PC-9 (cell line): ENCODE measurements around the gene FAM117A. TPM values are rescaled to one million over a fixed set of nuclear protein-coding genes. Genes with fewer than 3 reads are reported as not detected.
"Not testable (repeated sequence)": the region's sequence is repeated elsewhere in the genome, so short reads cannot be mapped to it uniquely, and the experiment has no call there.

ENCODE experiments used
- BruUV-seq: library from RNA; stranded (reverse); fragments of 400-500 nt; replicated peaks from 2 replicates; lab custom pipeline; 2021; lab: Mats Ljungman, UMichigan
- CTCF ChIA-PET: fragments of 300-600 bp; sonication (Branson Sonifier 250); formaldehyde crosslinking; loops from one replicate; lab custom pipeline; 2022; ENCODE audit warnings: antibody characterized with exemption; lab: Charles Lee
- POLR2A ChIA-PET: fragments of 300-600 bp; sonication (Branson Sonifier 250); formaldehyde crosslinking; loops from one replicate; lab custom pipeline; 2022; ENCODE audit warnings: antibody characterized with exemption; ENCODE audit not compliant: unreplicated experiment; lab: Charles Lee
- DNase-seq, 2 experiments: peaks; one replicate each; pipeline versions ENCODE4 v3.0.0 to v3.0.0-alpha.2; 2015 to 2022; ENCODE audit warnings: mixed read lengths in 1 of 2
- H2AFZ ChIP-seq: fragments of 200-600 bp; sonication (generic); 2 replicates; pipeline ENCODE4 v1.8.1; 2017; ENCODE audit warnings: antibody characterized with exemption
- H3F3A ChIP-seq: fragments of 200-600 bp; sonication (generic); 2 replicates; pipeline ENCODE4 v1.8.1; 2017; ENCODE audit warnings: antibody characterized with exemption, mild to moderate bottlenecking, low read depth; ENCODE audit not compliant: insufficient read depth
- H3K27ac ChIP-seq: fragments of 200-600 bp; sonication (generic); 2 replicates; pipeline ENCODE4 v1.6.1; 2016; ENCODE audit warnings: mixed run types
- H3K27me3 ChIP-seq: fragments of 200-600 bp; sonication (generic); 2 replicates; pipeline ENCODE4 v1.6.1; 2016; ENCODE audit warnings: low read depth, mixed run types; ENCODE audit not compliant: insufficient read depth
- H3K36me3 ChIP-seq: fragments of 200-600 bp; sonication (generic); 2 replicates; pipeline ENCODE4 v1.6.1; 2016; ENCODE audit warnings: low read depth, mixed run types
- H3K4me1 ChIP-seq: fragments of 200-600 bp; sonication (generic); replicated peaks from 2 replicates; pipeline ENCODE4 v1.6.1; 2016; ENCODE audit warnings: mixed run types; ENCODE audit not compliant: insufficient read depth
- H3K4me2 ChIP-seq: fragments of 200-600 bp; sonication (generic); 2 replicates; pipeline ENCODE4 v1.6.1; 2017; ENCODE audit warnings: mixed run types
- H3K4me3 ChIP-seq: fragments of 200-600 bp; sonication (generic); 2 replicates; pipeline ENCODE4 v1.6.1; 2016; ENCODE audit warnings: mixed run types
- H3K79me2 ChIP-seq: fragments of 200-600 bp; sonication (generic); 2 replicates; pipeline ENCODE4 v1.6.1; 2017; ENCODE audit warnings: low read depth, mixed run types
- H3K9me2 ChIP-seq: fragments of 200-600 bp; sonication (generic); 2 replicates; pipeline ENCODE4 v1.8.1; 2017; ENCODE audit warnings: mild to moderate bottlenecking; ENCODE audit not compliant: insufficient read depth
- H3K9me3 ChIP-seq: fragments of 200-600 bp; sonication (generic); 2 replicates; pipeline ENCODE4 v1.8.1; 2016; ENCODE audit warnings: low read depth; ENCODE audit not compliant: insufficient read depth
- H4K20me1 ChIP-seq: fragments of 200-600 bp; sonication (generic); 2 replicates; pipeline ENCODE4 v1.8.1; 2017; ENCODE audit not compliant: insufficient read depth
- EZH2 ChIP-seq: fragments of 200-600 bp; sonication (generic); IDR thresholded peaks from 2 replicates; pipeline ENCODE4 v1.8.0; 2017; ENCODE audit warnings: antibody characterized with exemption, low read depth
- intact Hi-C: fragments of 100-400 bp; cut with micrococcal nuclease; formaldehyde crosslinking; loops from one replicate; pipeline ENCODE4 v1.10.0; 2022; ENCODE audit not compliant: unreplicated experiment
- total RNA-seq: library from RNA; stranded (reverse); gene quantifications from 2 replicates; pipeline ENCODE4 v1.2.3, GENCODE V29; 2021
- TF ChIP-seq, protein P1 (sequence below): fragments of 200-600 bp; sonication (generic); conservative IDR thresholded peaks from 2 replicates; pipeline ENCODE4 v1.6.1; 2017; ENCODE audit warnings: mixed run types, antibody characterized with exemption, mild to moderate bottlenecking, moderate library complexity

FAM117A gene
- total RNA-seq, 1 experiment from 2014 or later = 15.0 TPM

DNA sequence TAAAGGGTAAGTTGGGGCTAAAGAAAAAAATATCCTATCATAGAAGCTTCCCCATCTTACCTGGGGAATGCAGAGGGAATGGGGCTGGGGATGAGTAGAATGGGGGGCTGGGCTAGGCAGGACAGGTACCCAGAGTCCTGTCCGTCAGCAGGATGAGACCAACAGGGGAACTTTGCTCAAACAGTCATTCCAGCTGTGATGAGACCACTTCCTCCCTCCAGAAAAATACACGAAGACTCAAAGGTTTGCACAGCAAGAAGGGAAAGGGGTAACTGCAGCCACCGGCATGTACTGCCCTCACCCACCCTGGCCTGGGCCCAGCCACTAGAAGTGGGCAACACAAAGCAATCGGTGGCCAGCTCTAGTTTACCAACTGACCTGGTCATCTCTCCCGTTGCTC is 35.5 kb downstream of the FAM117A start:
- intact Hi-C loops = no loop called here
- no TSS peak for BruUV-seq

DNA sequence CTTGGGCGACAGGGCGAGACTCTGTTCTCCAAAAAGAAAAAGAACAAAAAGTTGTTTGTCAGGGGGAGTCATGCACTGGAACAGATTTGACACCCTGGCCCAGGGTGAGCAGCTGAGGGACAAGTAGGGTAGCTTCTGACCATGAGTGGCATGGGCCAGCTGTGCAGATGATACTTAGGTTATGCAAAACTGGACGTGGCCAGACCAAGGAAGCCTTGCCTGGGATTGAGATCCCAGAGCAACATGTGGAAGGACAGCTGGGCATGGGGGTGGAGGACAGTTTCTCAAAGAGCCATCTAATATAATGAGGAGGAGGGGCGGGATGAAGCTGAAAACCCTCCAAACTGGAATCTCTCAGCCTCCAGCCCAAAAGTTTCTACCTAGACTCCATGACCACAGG is 36.6 kb downstream of the FAM117A start:
- Histone ChIP-seq H3K27me3 (no peaks in the 10 kb centered on the region), H3K4me2 (no peak overlapping the region), H3K27ac (no peak overlapping the region), H3K9me3 (no peaks in the 10 kb centered on the region), H3K4me1 (no peaks in the 10 kb centered on the region), H3F3A (no peaks in the 10 kb centered on the region), H3K4me3 (no peak overlapping the region), H3K9me2 (no peaks in the 10 kb centered on the region), H2AFZ (no peak overlapping the region), H3K36me3 (no peaks in the 10 kb centered on the region), H3K79me2 (no peaks in the 10 kb centered on the region), H4K20me1 (no peaks in the 10 kb centered on the region)
- intact Hi-C loops = no loop called here
- no peak for DNase-seq
- ChIA-PET CTCF (no interaction called here), POLR2A (interaction anchor here (0.6 kb wide), 1 partner anchor 84 kb away, joined by 3 read pairs; no protein-coding TSS in a partner anchor)
- no peak for TF ChIP-seq EZH2
- TF ChIP-seq, protein P1, sequence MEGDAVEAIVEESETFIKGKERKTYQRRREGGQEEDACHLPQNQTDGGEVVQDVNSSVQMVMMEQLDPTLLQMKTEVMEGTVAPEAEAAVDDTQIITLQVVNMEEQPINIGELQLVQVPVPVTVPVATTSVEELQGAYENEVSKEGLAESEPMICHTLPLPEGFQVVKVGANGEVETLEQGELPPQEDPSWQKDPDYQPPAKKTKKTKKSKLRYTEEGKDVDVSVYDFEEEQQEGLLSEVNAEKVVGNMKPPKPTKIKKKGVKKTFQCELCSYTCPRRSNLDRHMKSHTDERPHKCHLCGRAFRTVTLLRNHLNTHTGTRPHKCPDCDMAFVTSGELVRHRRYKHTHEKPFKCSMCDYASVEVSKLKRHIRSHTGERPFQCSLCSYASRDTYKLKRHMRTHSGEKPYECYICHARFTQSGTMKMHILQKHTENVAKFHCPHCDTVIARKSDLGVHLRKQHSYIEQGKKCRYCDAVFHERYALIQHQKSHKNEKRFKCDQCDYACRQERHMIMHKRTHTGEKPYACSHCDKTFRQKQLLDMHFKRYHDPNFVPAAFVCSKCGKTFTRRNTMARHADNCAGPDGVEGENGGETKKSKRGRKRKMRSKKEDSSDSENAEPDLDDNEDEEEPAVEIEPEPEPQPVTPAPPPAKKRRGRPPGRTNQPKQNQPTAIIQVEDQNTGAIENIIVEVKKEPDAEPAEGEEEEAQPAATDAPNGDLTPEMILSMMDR = no peak
- BruUV-seq = no TSS peak

More for the DNA sequence above, 35.5 kb downstream of the FAM117A start:
- ChIA-PET CTCF (interaction anchor here (0.6 kb wide), 1 partner anchor 20 kb away, joined by 6 read pairs; no protein-coding TSS in a partner anchor), POLR2A (interaction anchor here (0.6 kb wide), 1 partner anchor 10 kb away, joined by 3 read pairs; no protein-coding TSS in a partner anchor)
- Histone ChIP-seq H3K4me2 (no peak overlapping the region), H3K9me3 (no peaks in the 10 kb centered on the region), H3K27me3 (no peaks in the 10 kb centered on the region), H3K36me3 (no peaks in the 10 kb centered on the region), H3K27ac (no peak overlapping the region), H2AFZ (no peak overlapping the region), H3K4me3 (no peak overlapping the region), H3F3A (no peaks in the 10 kb centered on the region), H3K4me1 (no peaks in the 10 kb centered on the region), H3K9me2 (no peaks in the 10 kb centered on the region), H4K20me1 (no peaks in the 10 kb centered on the region), H3K79me2 (no peaks in the 10 kb centered on the region)
- no peak for TF ChIP-seq EZH2
- TF ChIP-seq, protein P1 = no peak
- no peak for DNase-seq

- H3K4me1 ChIP-seq = no peaks in the 10 kb centered on the region
Measured at GRCh38 chr17:49725452-49726130, 38.3 kb downstream of the FAM117A start.

GRCh38 chr17:49724552-49724951 is 39.4 kb downstream of the FAM117A start:
- DNase-seq, BruUV-seq, H3K27ac ChIP-seq, H3K9me2 ChIP-seq, H3K27me3 ChIP-seq, H3K4me2 ChIP-seq, H3K4me1 ChIP-seq, H3K36me3 ChIP-seq, H3F3A ChIP-seq, H2AFZ ChIP-seq, CTCF ChIA-PET, intact Hi-C loops, H4K20me1 ChIP-seq, H3K4me3 ChIP-seq, H3K9me3 ChIP-seq, H3K79me2 ChIP-seq: not testable (repeated sequence)
- POLR2A ChIA-PET = interaction anchor here (0.6 kb wide), 1 partner anchor 159 kb away, joined by 5 read pairs; no protein-coding TSS in a partner anchor

More at GRCh38 chr17:49725452-49726130, 38.3 kb downstream of the FAM117A start:
- DNase-seq = no peak
- ChIA-PET CTCF (interaction anchor here (0.6 kb wide), 1 partner anchor 28 kb away, joined by 4 read pairs; no protein-coding TSS in a partner anchor), POLR2A (no interaction called here)
- Histone ChIP-seq H4K20me1 (no peaks in the 10 kb centered on the region), H3K4me3 (no peak overlapping the region), H3K27me3 (no peaks in the 10 kb centered on the region), H3K27ac (no peak overlapping the region), H3F3A (no peaks in the 10 kb centered on the region), H3K9me2 (no peaks in the 10 kb centered on the region), H3K9me3 (no peaks in the 10 kb centered on the region), H3K4me2 (no peak overlapping the region), H2AFZ (no peak overlapping the region), H3K36me3 (no peaks in the 10 kb centered on the region), H3K79me2 (no peaks in the 10 kb centered on the region)
- intact Hi-C loops = no loop called here
- BruUV-seq = no TSS peak
- TF ChIP-seq, protein P1 = no peak
- no peak for TF ChIP-seq EZH2
